GM23338 (cell line): ENCODE results near the gene TLE3. TPM values are rescaled to one million over a fixed set of nuclear protein-coding genes. Genes with fewer than 3 reads are reported as not detected.

ENCODE experiments used
- ATAC-seq: fragments of 200-7000 bp; cut with Tn5 transposase; 3 replicates; pipeline ENCODE4 v1.9.1; 2020
- DNase-seq: peaks from one replicate; pipeline ENCODE4 v3.0.0-alpha.2; 2015; ENCODE audit warnings: low spot score
- H2AFZ ChIP-seq: fragments of 200-600 bp; sonication (generic); 2 replicates; pipeline ENCODE4 v1.8.0; 2016; ENCODE audit warnings: antibody characterized with exemption, mild to moderate bottlenecking, moderate library complexity
- H3F3A ChIP-seq: fragments of 200-600 bp; sonication (generic); replicated peaks from 2 replicates; pipeline ENCODE4 v1.8.0; 2017; ENCODE audit warnings: antibody characterized with exemption, mixed run types, low read depth
- H3K27ac ChIP-seq: fragments of 200-600 bp; sonication (generic); 2 replicates; pipeline ENCODE4 v1.6.1; 2016; ENCODE audit warnings: low read depth
- H3K27me3 ChIP-seq: fragments of 200-600 bp; sonication (generic); 2 replicates; pipeline ENCODE4 v1.8.0; 2016; ENCODE audit warnings: mild to moderate bottlenecking, mixed run types, moderate library complexity; ENCODE audit not compliant: insufficient read depth
- H3K36me3 ChIP-seq: fragments of 200-600 bp; sonication (generic); 2 replicates; pipeline ENCODE4 v1.8.0; 2016; ENCODE audit warnings: mild to moderate bottlenecking; ENCODE audit not compliant: insufficient read depth
- H3K4me1 ChIP-seq: fragments of 200-600 bp; sonication (generic); 2 replicates; pipeline ENCODE4 v1.8.0; 2016; ENCODE audit warnings: mild to moderate bottlenecking, moderate library complexity; ENCODE audit not compliant: insufficient read depth
- H3K4me2 ChIP-seq: fragments of 200-600 bp; sonication (generic); 2 replicates; pipeline ENCODE4 v1.7.1; 2017; ENCODE audit warnings: mixed run types
- H3K4me3 ChIP-seq: fragments of 200-600 bp; sonication (generic); 2 replicates; pipeline ENCODE4 v1.6.1; 2016; ENCODE audit warnings: mixed run types
- H3K79me2 ChIP-seq: fragments of 200-600 bp; sonication (generic); replicated peaks from 2 replicates; pipeline ENCODE4 v1.8.0; 2017; ENCODE audit warnings: mild to moderate bottlenecking; ENCODE audit not compliant: insufficient read depth
- H3K9me2 ChIP-seq: fragments of 200-600 bp; sonication (generic); 2 replicates; pipeline ENCODE4 v1.8.0; 2017; ENCODE audit not compliant: insufficient read depth
- H4K20me1 ChIP-seq: fragments of 200-600 bp; sonication (generic); replicated peaks from 2 replicates; pipeline ENCODE4 v1.8.0; 2017; ENCODE audit warnings: mild to moderate bottlenecking; ENCODE audit not compliant: insufficient read depth
- H3K27ac Mint-ChIP-seq: 2 replicates; pipeline ENCODE4 v1.8.0; 2020; ENCODE audit warnings: inconsistent platforms, mild to moderate bottlenecking, moderate library complexity, mixed read lengths
- H3K27me3 Mint-ChIP-seq: 3 replicates; pipeline ENCODE4 v1.8.0; 2022; ENCODE audit warnings: low read depth, mild to moderate bottlenecking, moderate library complexity, mixed read lengths, inconsistent platforms; ENCODE audit not compliant: insufficient read depth, poor library complexity
- H3K36me3 Mint-ChIP-seq: 3 replicates; pipeline ENCODE4 v1.8.0; 2021; ENCODE audit warnings: low read depth, mild to moderate bottlenecking, inconsistent platforms, moderate library complexity, mixed read lengths
- H3K4me1 Mint-ChIP-seq: 3 replicates; pipeline ENCODE4 v1.8.0; 2020; ENCODE audit warnings: mild to moderate bottlenecking, inconsistent platforms, mixed read lengths
- H3K4me3 Mint-ChIP-seq: 3 replicates; pipeline ENCODE4 v1.8.0; 2021; ENCODE audit warnings: moderate library complexity, mild to moderate bottlenecking, inconsistent platforms, mixed read lengths
- H3K9me3 Mint-ChIP-seq: 3 replicates; pipeline ENCODE4 v1.8.0; 2020; ENCODE audit warnings: moderate library complexity, mild to moderate bottlenecking, inconsistent platforms, mixed read lengths
- JUNB ChIP-seq: IDR thresholded peaks from one replicate; pipeline ENCODE4 v1.6.1; 2016; ENCODE audit warnings: antibody characterized with exemption; ENCODE audit not compliant: unreplicated experiment
- REST ChIP-seq: IDR thresholded peaks from one replicate; pipeline ENCODE4 v1.6.1; 2018; ENCODE audit warnings: antibody characterized with exemption; ENCODE audit not compliant: unreplicated experiment
- ZNF114 ChIP-seq: fragments of 250-450 bp; sonication (Bioruptor Pico); IDR thresholded peaks from 2 replicates; pipeline ENCODE4 v1.5.0; 2020; ENCODE audit warnings: mild to moderate bottlenecking, moderate library complexity
- polyA plus RNA-seq: library from polyadenylated mRNA; unstranded; fragments of >200 nt; fragmentation: Nextera tagmentation; extraction: Ambion mirVana; gene quantifications from 2 replicates; pipeline ENCODE4 v1.2.1, GENCODE V29; 2016
- total RNA-seq: library from RNA; depleted of rRNA; stranded (reverse); fragments of >200 nt; shearing (Covaris generic); gene quantifications from 2 replicates; pipeline ENCODE4 v1.2.3, GENCODE V29; 2014
- TF ChIP-seq, protein P1 (sequence below): fragments of 250-450 bp; sonication (Bioruptor Pico); IDR thresholded peaks from 2 replicates; pipeline ENCODE4 v1.5.0; 2020; ENCODE audit warnings: mild to moderate bottlenecking, moderate library complexity

The TLE3 gene
- total and polyA plus RNA-seq, 2 experiments from 2014 or later: 10.4 to 79.5 TPM

DNA sequence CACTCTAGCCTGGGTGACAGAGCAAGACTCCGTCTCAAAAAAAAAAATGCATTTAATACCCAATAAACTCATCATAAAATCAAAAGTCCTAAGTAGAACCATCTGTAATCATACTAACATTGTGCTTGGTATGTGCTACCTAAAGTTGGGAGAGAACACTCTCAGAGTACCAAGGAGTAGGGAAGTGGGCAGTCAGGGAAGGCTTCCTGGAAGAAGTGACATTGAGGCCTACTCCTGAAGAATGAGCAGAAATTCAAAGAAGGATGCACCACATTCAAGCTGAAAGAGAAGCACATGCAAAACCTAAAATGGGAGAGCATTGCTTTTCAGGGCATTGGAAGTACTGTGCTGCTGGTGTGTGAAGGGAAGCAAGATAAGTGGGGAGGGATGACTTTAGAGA is 54.1 kb downstream of the TLE3 start:
- Histone ChIP-seq H3K27ac (no peak overlapping the region), H3K4me1 (peaks cover 10% of the 10 kb centered on the region), H3K79me2 (no peaks in the 10 kb centered on the region), H3K36me3 (no peaks in the 10 kb centered on the region), H3F3A (no peaks in the 10 kb centered on the region), H4K20me1 (peaks cover 6% of the 10 kb centered on the region), H3K27me3 (no peaks in the 10 kb centered on the region), H3K4me2 (no peak overlapping the region), H3K9me2 (0 out of 2 replicates have a peak, but pooled peaks cover 8% of the 10 kb centered on the region), H2AFZ (no peak overlapping the region), H3K4me3 (no peak overlapping the region)
- no peak overlapping the region for H3K4me3 Mint-ChIP-seq
- ATAC-seq (no peak), DNase-seq (no peak)
- H3K4me1 Mint-ChIP-seq: peaks cover 14% of the 10 kb centered on the region
- peaks cover 7% of the 10 kb centered on the region for H3K27me3 Mint-ChIP-seq
- H3K27ac Mint-ChIP-seq: no peak overlapping the region
- H3K9me3 Mint-ChIP-seq: no peaks in the 10 kb centered on the region
- TF ChIP-seq REST: no peak
- no peak for TF ChIP-seq ZNF114 (CRISPR knock-in tag)
- TF ChIP-seq JUNB: no peak
- TF ChIP-seq, protein P1, sequence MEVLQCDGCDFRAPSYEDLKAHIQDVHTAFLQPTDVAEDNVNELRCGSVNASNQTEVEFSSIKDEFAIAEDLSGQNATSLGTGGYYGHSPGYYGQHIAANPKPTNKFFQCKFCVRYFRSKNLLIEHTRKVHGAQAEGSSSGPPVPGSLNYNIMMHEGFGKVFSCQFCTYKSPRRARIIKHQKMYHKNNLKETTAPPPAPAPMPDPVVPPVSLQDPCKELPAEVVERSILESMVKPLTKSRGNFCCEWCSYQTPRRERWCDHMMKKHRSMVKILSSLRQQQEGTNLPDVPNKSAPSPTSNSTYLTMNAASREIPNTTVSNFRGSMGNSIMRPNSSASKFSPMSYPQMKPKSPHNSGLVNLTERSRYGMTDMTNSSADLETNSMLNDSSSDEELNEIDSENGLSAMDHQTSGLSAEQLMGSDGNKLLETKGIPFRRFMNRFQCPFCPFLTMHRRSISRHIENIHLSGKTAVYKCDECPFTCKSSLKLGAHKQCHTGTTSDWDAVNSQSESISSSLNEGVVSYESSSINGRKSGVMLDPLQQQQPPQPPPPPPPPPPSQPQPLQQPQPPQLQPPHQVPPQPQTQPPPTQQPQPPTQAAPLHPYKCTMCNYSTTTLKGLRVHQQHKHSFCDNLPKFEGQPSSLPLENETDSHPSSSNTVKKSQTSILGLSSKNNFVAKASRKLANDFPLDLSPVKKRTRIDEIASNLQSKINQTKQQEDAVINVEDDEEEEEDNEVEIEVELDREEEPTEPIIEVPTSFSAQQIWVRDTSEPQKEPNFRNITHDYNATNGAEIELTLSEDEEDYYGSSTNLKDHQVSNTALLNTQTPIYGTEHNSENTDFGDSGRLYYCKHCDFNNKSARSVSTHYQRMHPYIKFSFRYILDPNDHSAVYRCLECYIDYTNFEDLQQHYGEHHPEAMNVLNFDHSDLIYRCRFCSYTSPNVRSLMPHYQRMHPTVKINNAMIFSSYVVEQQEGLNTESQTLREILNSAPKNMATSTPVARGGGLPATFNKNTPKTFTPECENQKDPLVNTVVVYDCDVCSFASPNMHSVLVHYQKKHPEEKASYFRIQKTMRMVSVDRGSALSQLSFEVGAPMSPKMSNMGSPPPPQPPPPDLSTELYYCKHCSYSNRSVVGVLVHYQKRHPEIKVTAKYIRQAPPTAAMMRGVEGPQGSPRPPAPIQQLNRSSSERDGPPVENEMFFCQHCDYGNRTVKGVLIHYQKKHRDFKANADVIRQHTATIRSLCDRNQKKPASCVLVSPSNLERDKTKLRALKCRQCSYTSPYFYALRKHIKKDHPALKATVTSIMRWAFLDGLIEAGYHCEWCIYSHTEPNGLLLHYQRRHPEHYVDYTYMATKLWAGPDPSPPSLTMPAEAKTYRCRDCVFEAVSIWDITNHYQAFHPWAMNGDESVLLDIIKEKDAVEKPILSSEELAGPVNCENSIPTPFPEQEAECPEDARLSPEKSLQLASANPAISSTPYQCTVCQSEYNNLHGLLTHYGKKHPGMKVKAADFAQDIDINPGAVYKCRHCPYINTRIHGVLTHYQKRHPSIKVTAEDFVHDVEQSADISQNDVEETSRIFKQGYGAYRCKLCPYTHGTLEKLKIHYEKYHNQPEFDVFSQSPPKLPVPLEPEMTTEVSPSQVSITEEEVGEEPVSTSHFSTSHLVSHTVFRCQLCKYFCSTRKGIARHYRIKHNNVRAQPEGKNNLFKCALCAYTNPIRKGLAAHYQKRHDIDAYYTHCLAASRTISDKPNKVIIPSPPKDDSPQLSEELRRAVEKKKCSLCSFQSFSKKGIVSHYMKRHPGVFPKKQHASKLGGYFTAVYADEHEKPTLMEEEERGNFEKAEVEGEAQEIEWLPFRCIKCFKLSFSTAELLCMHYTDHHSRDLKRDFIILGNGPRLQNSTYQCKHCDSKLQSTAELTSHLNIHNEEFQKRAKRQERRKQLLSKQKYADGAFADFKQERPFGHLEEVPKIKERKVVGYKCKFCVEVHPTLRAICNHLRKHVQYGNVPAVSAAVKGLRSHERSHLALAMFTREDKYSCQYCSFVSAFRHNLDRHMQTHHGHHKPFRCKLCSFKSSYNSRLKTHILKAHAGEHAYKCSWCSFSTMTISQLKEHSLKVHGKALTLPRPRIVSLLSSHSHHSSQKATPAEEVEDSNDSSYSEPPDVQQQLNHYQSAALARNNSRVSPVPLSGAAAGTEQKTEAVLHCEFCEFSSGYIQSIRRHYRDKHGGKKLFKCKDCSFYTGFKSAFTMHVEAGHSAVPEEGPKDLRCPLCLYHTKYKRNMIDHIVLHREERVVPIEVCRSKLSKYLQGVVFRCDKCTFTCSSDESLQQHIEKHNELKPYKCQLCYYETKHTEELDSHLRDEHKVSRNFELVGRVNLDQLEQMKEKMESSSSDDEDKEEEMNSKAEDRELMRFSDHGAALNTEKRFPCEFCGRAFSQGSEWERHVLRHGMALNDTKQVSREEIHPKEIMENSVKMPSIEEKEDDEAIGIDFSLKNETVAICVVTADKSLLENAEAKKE (CRISPR knock-in tag): no peak
- H3K36me3 Mint-ChIP-seq: no peaks in the 10 kb centered on the region
